ENCODE measurements around the gene KMO. TPM values are rescaled to one million over a fixed set of nuclear protein-coding genes. Genes with fewer than 3 reads are reported as not detected.

KMO gene
- total RNA-seq, 1 experiment from 2014 or later: not detected

GRCh38 chr1:241586905-241587512 is 54.8 kb downstream of the KMO start:
- Mint-ChIP-seq H3K9me3 (no peaks in the 10 kb centered on the region), H3K36me3 (ENCODE audit: insufficient read depth in 1 of 3, low read depth in 3 of 3) (no peaks in the 10 kb centered on the region), H3K4me3 (no peak overlapping the region), H3K27me3 (ENCODE audit: low read depth) (no peaks in the 10 kb centered on the region), H3K4me1 (no peaks in the 10 kb centered on the region; a peak in 1 of 4 replicates), H3K27ac (no peak overlapping the region; a peak in 1 of 7 replicates)
- Histone ChIP-seq H3K56ac (ENCODE audit: insufficient read length, low read depth, low read length) (no peak overlapping the region), H3K27ac (ENCODE audit: insufficient read length, low read depth, low read length) (no peak overlapping the region), H3K9me3 (ENCODE audit: control insufficient read depth, low read depth, low read length) (no peaks in the 10 kb centered on the region), H3K4me1 (ENCODE audit: insufficient read depth, low read length) (no peaks in the 10 kb centered on the region), H3K27me3 (ENCODE audit: insufficient read depth, low read length) (no peaks in the 10 kb centered on the region), H3K23ac (ENCODE audit: insufficient read length, low read depth, low read length) (no peak overlapping the region), H4K5ac (ENCODE audit: insufficient read length, low read depth, low read length) (no peak overlapping the region), H3K79me2 (ENCODE audit: insufficient read depth, low read length) (no peaks in the 10 kb centered on the region), H3T11ph (ENCODE audit: low read length) (no peak overlapping the region), H3K14ac (ENCODE audit: insufficient read depth, low read length) (no peak overlapping the region), H2BK15ac (ENCODE audit: low read depth, low read length) (no peak overlapping the region), H2BK120ac (ENCODE audit: low read depth, low read length, poor library complexity, severe bottlenecking) (no peak overlapping the region), H4K20me1 (ENCODE audit: control insufficient read depth, insufficient read depth, insufficient read length) (no peaks in the 10 kb centered on the region), H2AK5ac (ENCODE audit: insufficient read length, low read length) (no peak overlapping the region), H4K91ac (ENCODE audit: insufficient read length, low read depth, low read length) (no peak overlapping the region), H2AFZ (ENCODE audit: low read length) (no peak overlapping the region), H4K8ac (replicated peaks; ENCODE audit: insufficient read length, low read depth, low read length) (no peak overlapping the region), H2BK5ac (ENCODE audit: insufficient read length, low read length) (no peak overlapping the region), H2BK12ac (ENCODE audit: insufficient read length, low read depth, low read length) (no peak overlapping the region), H2BK20ac (ENCODE audit: low read depth, low read length, poor library complexity, severe bottlenecking) (no peak overlapping the region), H3K18ac (ENCODE audit: insufficient read length, low read depth, low read length) (no peak overlapping the region), H3K9ac (ENCODE audit: extremely low read depth, insufficient read length, low read length) (no peak overlapping the region), H3K4ac (ENCODE audit: low read depth, low read length) (no peak overlapping the region), H3K23me2 (ENCODE audit: insufficient read length, low read depth, low read length, poor library complexity, severe bottlenecking) (no peaks in the 10 kb centered on the region), H3K79me1 (ENCODE audit: insufficient read depth, low read depth, low read length, poor library complexity, severe bottlenecking) (no peaks in the 10 kb centered on the region), H3K4me2 (ENCODE audit: insufficient read depth, insufficient read length, low read length) (no peak overlapping the region)
- DNase-seq: no peak
- whole genome bisulfite sequencing (ENCODE audit: extremely low coverage, insufficient read length, low lambda C conversion rate): no CpG with 5 or more reads among the region's 14 CpGs
- TF ChIP-seq CTCF (conservative IDR thresholded peaks at IDR 0.05): no peak
